Urinary bladder (tissue), 2 donors: Measurements from ENCODE around the gene PEDS1. TPM values are rescaled to one million over a fixed set of nuclear protein-coding genes. Genes with fewer than 3 reads are reported as not detected.

ENCODE experiments used
- polyA plus RNA-seq: library from polyadenylated mRNA; stranded (reverse); fragments of 200-250 nt; gene quantifications from one replicate; pipeline ENCODE4 v1.2.3, GENCODE V29; 2013
- total RNA-seq: library from RNA; depleted of rRNA; stranded (reverse); fragments of >200 nt; gene quantifications from one replicate; pipeline ENCODE4 v1.2.3, GENCODE V29; 2014
- donor health status: healthy.

Gene PEDS1
- total and polyA plus RNA-seq, 2 donors = 9.9 to 54.2 TPM

Other genes starting within 250 kb of the PEDS1 start
- gene SPATA2, start 238.2 kb downstream of the PEDS1 start, total RNA-seq = 1.4 TPM
- 6.7 TPM for gene SPATA2, start 238.2 kb downstream of the PEDS1 start, polyA plus RNA-seq
- 48.2 TPM for gene RNF114, start 217.3 kb downstream of the PEDS1 start, total RNA-seq
- 52.2 TPM for gene RNF114, start 217.3 kb downstream of the PEDS1 start, polyA plus RNA-seq
- gene SNAI1, start 170.7 kb downstream of the PEDS1 start, total RNA-seq = 0.69 TPM
- 20.9 TPM for gene SNAI1, start 170.7 kb downstream of the PEDS1 start, polyA plus RNA-seq
- gene UBE2V1, start 40.6 kb downstream of the PEDS1 start, total RNA-seq = 74.0 TPM
- gene UBE2V1, start 40.6 kb downstream of the PEDS1 start, polyA plus RNA-seq = 85.7 TPM
- gene CEBPB, start 37.1 kb upstream of the PEDS1 start, total RNA-seq = 13.1 TPM
- gene CEBPB, start 37.1 kb upstream of the PEDS1 start, polyA plus RNA-seq = 76.6 TPM